HL-60 (cell line): ENCODE measurements around the gene COPG2.

Experiments used
- CTCF ChIP-seq: IDR thresholded peaks from one replicate; pipeline ENCODE4 v1.5.1; 2011; ENCODE audit warnings: low read length, control low read depth, inconsistent platforms; ENCODE audit not compliant: insufficient read depth
- GABPA ChIP-seq: IDR thresholded peaks from 2 replicates; pipeline ENCODE4 v1.6.1; 2012; ENCODE audit warnings: low read depth
- POLR2AphosphoS5 ChIP-seq: IDR thresholded peaks from 2 replicates; pipeline ENCODE4 v1.6.1; 2012; ENCODE audit warnings: low read depth
- SPI1 ChIP-seq: IDR thresholded peaks from 2 replicates; pipeline ENCODE4 v1.6.1; 2012; ENCODE audit warnings: low read depth, mild to moderate bottlenecking, borderline replicate concordance
- TF ChIP-seq, protein P1 (sequence below): IDR thresholded peaks from 2 replicates; pipeline ENCODE4 v1.6.1; 2012; ENCODE audit warnings: low read depth; ENCODE audit not compliant: insufficient replicate concordance

DNA sequence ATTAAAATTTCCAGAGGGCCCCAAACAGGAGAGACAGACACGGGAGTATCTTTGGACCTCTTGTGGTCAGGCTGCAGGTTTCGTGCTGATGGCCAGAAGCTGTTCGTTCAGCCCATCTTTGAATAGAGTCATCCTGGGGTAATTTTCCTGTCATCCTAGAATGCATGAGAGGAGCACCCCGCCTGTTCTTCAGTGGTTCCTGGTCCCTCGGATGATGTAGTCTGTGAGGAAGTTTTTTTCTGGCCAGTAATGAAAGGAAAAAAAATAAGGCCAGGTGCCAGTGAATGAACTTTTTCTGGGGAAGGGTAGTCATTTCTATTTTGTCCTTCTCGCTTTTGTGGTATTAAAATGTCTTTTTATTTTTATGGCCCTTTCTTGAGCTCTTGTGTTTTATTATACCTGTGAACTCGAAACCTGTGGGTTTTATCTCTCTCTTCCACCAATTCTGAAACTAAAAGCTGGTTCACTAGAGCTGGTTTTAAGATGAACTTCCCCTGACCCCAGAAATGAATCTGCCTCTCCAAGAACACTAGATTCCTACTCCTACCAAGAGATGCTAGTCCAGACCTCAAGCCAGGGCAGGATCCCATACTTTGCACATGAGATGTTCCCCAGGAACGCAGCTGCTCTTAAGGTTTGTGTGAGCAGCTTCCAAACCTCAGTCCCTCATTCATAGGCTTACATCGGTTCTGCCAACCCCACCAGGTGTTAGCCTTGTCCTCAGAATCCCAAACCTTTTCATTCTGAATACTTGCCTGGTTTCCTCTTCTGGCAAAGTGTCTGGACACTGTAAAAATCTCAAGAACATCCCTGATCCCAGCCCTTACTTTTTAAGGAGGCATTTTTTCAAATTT, 192.0 kb downstream of the COPG2 start:
- TF ChIP-seq POLR2AphosphoS5 (no peak), CTCF (no peak), GABPA (no peak), SPI1 (no peak)
- TF ChIP-seq, protein P1, sequence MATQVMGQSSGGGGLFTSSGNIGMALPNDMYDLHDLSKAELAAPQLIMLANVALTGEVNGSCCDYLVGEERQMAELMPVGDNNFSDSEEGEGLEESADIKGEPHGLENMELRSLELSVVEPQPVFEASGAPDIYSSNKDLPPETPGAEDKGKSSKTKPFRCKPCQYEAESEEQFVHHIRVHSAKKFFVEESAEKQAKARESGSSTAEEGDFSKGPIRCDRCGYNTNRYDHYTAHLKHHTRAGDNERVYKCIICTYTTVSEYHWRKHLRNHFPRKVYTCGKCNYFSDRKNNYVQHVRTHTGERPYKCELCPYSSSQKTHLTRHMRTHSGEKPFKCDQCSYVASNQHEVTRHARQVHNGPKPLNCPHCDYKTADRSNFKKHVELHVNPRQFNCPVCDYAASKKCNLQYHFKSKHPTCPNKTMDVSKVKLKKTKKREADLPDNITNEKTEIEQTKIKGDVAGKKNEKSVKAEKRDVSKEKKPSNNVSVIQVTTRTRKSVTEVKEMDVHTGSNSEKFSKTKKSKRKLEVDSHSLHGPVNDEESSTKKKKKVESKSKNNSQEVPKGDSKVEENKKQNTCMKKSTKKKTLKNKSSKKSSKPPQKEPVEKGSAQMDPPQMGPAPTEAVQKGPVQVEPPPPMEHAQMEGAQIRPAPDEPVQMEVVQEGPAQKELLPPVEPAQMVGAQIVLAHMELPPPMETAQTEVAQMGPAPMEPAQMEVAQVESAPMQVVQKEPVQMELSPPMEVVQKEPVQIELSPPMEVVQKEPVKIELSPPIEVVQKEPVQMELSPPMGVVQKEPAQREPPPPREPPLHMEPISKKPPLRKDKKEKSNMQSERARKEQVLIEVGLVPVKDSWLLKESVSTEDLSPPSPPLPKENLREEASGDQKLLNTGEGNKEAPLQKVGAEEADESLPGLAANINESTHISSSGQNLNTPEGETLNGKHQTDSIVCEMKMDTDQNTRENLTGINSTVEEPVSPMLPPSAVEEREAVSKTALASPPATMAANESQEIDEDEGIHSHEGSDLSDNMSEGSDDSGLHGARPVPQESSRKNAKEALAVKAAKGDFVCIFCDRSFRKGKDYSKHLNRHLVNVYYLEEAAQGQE: no peak
